GM18526 (cell line): ENCODE data around the gene SMIM17.

ENCODE experiments used
- POLR2A ChIP-seq: IDR thresholded peaks from 3 replicates; pipeline ENCODE4 v1.6.1; 2011; ENCODE audit not compliant: insufficient read length; ENCODE audit errors: extremely low read depth

Gene SMIM17

DNA sequence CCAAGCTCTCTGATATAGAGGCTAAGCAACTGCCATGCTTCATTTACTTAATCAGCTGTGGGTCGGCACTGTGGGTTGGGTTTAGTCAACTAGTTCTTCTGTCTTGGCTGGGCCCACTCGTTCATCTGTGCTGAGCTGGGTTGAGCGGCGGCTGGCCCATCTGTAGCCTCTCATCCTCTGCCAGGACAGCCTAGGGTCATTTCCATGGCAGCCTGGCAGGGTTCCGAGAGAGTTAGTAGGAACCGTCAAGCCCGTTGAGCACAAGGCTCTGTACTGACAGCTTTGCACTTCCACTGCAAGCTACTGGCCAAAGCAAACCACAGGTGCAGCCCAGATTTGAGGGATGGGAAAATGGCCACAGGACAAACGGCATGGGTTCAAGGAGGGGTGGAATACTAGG lies 35.2 kb downstream of the SMIM17 start:
- no peak for TF ChIP-seq POLR2A

DNA sequence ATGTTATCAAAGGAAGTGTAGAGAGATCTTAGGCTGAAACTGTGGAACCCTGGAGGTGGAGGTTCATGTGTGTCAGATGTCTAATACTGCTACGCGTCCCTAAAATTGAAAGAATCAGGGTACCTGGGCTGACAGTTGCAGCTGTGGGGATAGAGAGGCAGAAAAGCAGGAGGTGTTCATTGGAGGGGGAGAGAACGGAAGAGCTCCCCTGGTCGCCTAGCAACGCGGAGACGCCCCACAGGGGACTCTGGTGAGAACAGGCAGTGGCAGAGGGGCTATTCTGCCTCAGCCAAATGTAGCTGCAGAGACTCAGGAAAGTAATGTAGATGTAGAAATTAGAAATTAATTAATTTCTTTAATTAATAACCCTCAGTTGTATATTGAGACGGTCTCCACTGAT lies 38.7 kb downstream of the SMIM17 start:
- no peak for TF ChIP-seq POLR2A

DNA sequence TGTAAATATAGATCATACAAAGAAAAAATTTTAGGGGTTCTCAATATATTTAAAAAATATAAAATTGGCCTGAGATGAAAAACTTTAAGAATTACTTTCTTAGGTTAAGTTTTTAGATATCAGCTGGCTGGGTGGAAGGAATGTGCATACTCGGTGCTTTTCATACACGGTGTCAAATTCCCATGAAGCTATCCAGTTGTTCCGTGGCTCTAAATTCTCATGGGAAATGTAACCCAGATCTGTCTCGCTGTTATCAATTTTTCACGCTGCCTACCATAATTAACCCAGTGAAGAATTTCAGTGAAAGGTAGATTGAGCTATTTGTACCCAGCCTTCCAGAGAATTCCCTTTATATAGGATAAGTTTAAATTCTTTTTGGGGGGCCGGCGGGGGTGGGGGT lies 40.2 kb downstream of the SMIM17 start:
- no peak for TF ChIP-seq POLR2A

DNA sequence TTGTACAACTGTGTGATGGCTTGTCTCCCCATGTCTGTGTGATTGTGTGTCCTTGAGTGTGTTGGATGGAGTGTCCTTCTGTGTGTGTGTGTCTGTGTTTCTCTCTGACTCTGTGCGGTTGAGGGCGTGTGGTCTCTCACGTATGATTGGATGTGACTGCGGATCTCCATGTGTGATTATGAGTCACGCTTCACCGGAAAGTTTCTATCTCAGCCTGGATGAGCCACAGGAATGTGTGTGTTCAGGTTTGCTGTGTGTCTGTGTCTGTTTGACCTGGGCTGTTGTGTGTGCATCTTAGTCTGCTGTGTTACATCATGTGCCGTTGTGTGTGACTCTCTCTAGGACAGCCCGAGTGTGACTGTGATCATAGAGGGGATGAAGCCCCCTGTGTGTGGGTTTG lies 44.1 kb downstream of the SMIM17 start:
- no peak for TF ChIP-seq POLR2A

DNA sequence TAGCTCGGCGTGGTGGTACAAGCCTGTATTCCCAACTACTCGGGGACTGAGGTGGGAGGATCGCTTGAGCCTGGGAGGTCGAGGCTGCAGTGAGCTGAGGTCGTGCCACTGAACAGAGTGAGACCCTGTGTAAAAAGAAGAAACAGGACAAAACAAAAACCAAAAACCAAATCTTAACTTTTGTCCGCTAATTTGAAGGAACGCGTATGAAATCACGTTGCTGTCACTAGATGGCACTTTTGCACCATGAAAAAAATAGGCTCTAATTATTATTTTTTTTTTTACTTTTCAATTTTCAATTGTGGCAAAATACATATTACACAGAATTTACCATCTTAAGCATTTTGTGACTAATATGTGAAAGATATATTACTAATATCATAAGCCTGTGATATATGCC lies 46.2 kb downstream of the SMIM17 start:
- TF ChIP-seq POLR2A: no peak

DNA sequence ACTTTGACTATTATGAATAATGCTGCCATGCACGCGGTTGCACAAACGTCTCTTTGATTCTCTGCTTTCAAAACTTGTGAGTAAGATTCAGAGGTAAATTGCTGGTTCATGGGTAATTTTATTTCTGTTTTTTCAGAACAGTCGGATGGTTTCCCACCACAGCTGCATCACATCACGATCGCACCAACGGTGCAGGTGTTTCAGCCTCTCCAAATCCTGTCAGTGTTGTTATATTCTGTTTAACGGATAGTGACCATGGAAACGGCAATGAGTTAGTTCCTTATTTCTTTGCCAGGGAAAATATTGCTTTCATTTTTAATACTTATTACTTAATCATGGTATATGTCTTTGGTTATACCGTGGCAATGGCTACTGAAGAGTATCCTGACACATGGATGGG lies 47.7 kb downstream of the SMIM17 start:
- no peak for TF ChIP-seq POLR2A

DNA sequence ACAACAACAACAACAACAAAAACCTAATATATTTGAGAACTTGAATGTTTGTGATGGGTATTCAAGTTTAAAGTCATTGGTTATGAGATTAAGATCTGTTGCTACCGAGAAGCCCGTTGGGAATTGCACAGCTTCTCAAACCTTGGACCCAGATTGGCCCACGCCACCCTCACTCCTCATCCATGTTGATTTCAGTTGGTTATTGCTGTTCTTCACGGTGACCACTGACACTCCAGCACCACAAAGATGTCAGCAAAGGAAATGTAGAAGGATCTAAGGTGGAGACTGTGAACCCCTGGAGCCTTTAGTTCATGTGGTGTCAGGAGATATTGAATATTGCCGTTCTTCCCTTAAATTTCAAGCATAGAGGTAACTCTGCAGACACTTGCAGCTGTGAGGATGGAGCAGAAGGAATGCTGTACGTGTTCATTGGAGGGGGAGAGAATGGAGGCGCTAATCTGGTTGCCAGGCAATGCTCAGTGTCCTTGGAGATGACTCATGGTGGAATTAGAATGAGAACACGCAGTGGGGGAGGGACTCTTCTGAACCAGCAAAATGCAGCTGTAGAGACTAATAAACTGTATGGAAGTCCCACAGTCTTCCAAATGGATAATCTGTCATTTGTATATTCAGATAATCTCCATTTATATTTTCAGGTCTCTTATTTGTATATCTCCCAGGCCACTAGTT lies 49.4 kb downstream of the SMIM17 start:
- no peak for TF ChIP-seq POLR2A

DNA sequence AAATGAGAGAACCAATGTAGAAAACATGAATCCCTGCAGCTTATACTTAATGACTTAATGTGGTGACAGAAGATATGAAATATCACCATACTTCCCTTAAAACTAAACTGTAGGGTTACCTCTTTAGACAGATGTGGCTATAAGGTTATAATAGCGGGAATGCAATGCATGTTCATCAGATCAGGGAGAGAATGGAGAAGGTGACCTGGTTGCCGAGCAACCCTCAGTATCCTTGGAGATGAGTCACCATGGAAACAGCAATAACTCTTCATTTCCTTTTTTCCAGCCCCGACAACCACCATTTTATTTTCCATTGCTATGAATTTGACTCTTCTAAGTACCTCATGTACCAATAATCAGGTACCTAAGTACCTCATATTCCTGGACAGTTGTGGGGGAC lies 56.6 kb downstream of the SMIM17 start:
- TF ChIP-seq POLR2A: no peak

DNA sequence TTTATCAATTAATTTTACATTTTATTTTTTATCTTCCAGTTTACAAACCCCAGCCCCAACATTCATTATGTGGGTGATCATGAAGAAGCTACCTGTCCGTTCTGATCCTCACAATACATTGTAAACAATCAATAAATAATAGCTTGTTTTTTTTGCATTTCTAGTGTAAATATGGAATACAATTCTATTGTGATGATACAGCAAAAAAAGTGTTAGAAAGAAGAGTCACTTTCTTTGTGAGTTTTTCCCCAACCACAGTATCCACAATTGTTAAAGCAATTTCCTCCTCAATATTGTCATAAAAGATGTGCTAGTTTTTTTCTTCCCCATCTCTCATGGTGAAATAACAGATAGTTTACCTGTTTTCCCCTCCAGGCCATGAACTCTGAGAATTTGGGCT lies 58.9 kb downstream of the SMIM17 start:
- no peak for TF ChIP-seq POLR2A

DNA sequence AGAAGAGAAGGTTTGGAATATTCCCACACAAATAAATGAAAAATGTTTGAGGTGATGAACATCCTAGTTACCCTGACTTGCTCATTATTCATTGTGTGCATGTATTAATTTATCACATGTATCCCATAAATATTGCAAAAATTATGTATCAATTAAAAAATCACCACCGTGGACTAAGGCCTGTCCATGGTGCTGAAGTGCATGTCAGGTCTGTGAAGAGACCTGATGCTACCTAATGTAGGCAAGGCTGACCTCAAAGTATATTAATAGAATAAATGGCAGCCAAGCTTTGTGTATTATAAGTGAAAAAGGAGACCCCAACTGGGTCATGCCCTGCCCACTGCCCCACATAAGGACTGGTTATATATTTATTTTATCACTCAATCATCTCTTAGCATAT lies 63.0 kb downstream of the SMIM17 start:
- no peak for TF ChIP-seq POLR2A
